Activated T-cell treated with anti-CD3 and anti-CD28 coated beads, Interleukin-2, amount 50 U/mL, for 4 hours (primary cell): Measurements from ENCODE around the gene PAX7. TPM values are rescaled to one million over a fixed set of nuclear protein-coding genes. Genes with fewer than 3 reads are reported as not detected.

ENCODE experiments used
- ATAC-seq, 2 donors: fragments of 200-7000 bp; cut with Tn5 transposase; one replicate each; pipeline ENCODE4 v1.10.0; 2021
- DNase-seq: peaks from one replicate; pipeline ENCODE4 v3.0.0-alpha.2; 2020
- H3K27me3 Mint-ChIP-seq: one replicate; pipeline ENCODE4 v1.8.0; 2021; ENCODE audit warnings: low read depth, mixed read lengths
- H3K36me3 Mint-ChIP-seq: one replicate; pipeline ENCODE4 v1.8.0; 2022; ENCODE audit warnings: mixed read lengths; ENCODE audit not compliant: insufficient read depth
- H3K4me1 Mint-ChIP-seq: one replicate; pipeline ENCODE4 v1.8.0; 2021; ENCODE audit warnings: low read depth, mixed read lengths
- H3K4me3 Mint-ChIP-seq: one replicate; pipeline ENCODE4 v1.8.0; 2021; ENCODE audit warnings: mild to moderate bottlenecking, moderate library complexity, mixed read lengths
- H3K9me3 Mint-ChIP-seq: one replicate; pipeline ENCODE4 v1.8.0; 2021; ENCODE audit warnings: mixed read lengths
- total RNA-seq, 3 donors: library from RNA; stranded (reverse); gene quantifications; one replicate each; pipeline ENCODE4 v1.2.1, GENCODE V29; 2021

PAX7 gene
- total RNA-seq, 3 donors from 2014 or later: not detected

- H3K27me3 Mint-ChIP-seq: peaks cover 40% of the 10 kb centered on the region
- H3K4me1 Mint-ChIP-seq: peaks cover 37% of the 10 kb centered on the region
- ATAC-seq (no peak), DNase-seq (no peak)
- H3K36me3 Mint-ChIP-seq: no peaks in the 10 kb centered on the region
- no peaks in the 10 kb centered on the region for H3K9me3 Mint-ChIP-seq
- no peak overlapping the region for H3K4me3 Mint-ChIP-seq
These were observed 24.0 kb downstream of the PAX7 start for GRCh38 chr1:18654599-18654998.

GRCh38 chr1:18657506-18658201 lies 27.0 kb downstream of the PAX7 start:
- DNase-seq: no peak

GRCh38 chr1:18658831-18659230 lies 28.2 kb downstream of the PAX7 start:
- Mint-ChIP-seq H3K36me3 (no peaks in the 10 kb centered on the region), H3K4me1 (peaks cover 23% of the 10 kb centered on the region), H3K9me3 (no peaks in the 10 kb centered on the region), H3K4me3 (no peak overlapping the region), H3K27me3 (peaks cover 25% of the 10 kb centered on the region)
- ATAC-seq (no peak), DNase-seq (no peak)

More at GRCh38 chr1:18657506-18658201, 27.0 kb downstream of the PAX7 start:
- no peak overlapping the region for H3K4me3 Mint-ChIP-seq
- H3K36me3 Mint-ChIP-seq: no peaks in the 10 kb centered on the region
- H3K27me3 Mint-ChIP-seq: peaks cover 31% of the 10 kb centered on the region
- peaks cover 32% of the 10 kb centered on the region for H3K4me1 Mint-ChIP-seq
- no peaks in the 10 kb centered on the region for H3K9me3 Mint-ChIP-seq
- no peak for ATAC-seq

- Mint-ChIP-seq H3K27me3 (peaks cover 15% of the 10 kb centered on the region), H3K4me1 (peaks cover 10% of the 10 kb centered on the region), H3K36me3 (no peaks in the 10 kb centered on the region), H3K9me3 (no peaks in the 10 kb centered on the region), H3K4me3 (no peak overlapping the region)
- DNase-seq: no peak
- no peak for ATAC-seq
These were observed 31.0 kb downstream of the PAX7 start for GRCh38 chr1:18661404-18662285.

GRCh38 chr1:18662286-18662639 lies 31.6 kb downstream of the PAX7 start:
- Mint-ChIP-seq H3K9me3 (no peaks in the 10 kb centered on the region), H3K4me1 (peaks cover 15% of the 10 kb centered on the region), H3K4me3 (no peak overlapping the region), H3K36me3 (no peaks in the 10 kb centered on the region), H3K27me3 (peaks cover 11% of the 10 kb centered on the region)
- ATAC-seq (no peak), DNase-seq (no peak)

- H3K36me3 Mint-ChIP-seq: no peaks in the 10 kb centered on the region
- no peaks in the 10 kb centered on the region for H3K9me3 Mint-ChIP-seq
- H3K27me3 Mint-ChIP-seq: peaks cover 2% of the 10 kb centered on the region
- DNase-seq (no peak), ATAC-seq (no peak)
- no peak overlapping the region for H3K4me3 Mint-ChIP-seq
- H3K4me1 Mint-ChIP-seq: peaks cover 15% of the 10 kb centered on the region
These were observed 35.8 kb downstream of the PAX7 start for GRCh38 chr1:18666317-18666920.

- H3K4me1 Mint-ChIP-seq: peaks cover 12% of the 10 kb centered on the region
- no peaks in the 10 kb centered on the region for H3K36me3 Mint-ChIP-seq
- no peaks in the 10 kb centered on the region for H3K9me3 Mint-ChIP-seq
- H3K27me3 Mint-ChIP-seq: no peaks in the 10 kb centered on the region
- DNase-seq (no peak), ATAC-seq (no peak)
- H3K4me3 Mint-ChIP-seq: no peak overlapping the region
These were observed 36.7 kb downstream of the PAX7 start for GRCh38 chr1:18667333-18667732.

- H3K27me3 Mint-ChIP-seq: no peaks in the 10 kb centered on the region
- no peaks in the 10 kb centered on the region for H3K9me3 Mint-ChIP-seq
- ATAC-seq: no peak
- H3K4me3 Mint-ChIP-seq: no peak overlapping the region
- no peak for DNase-seq
- no peaks in the 10 kb centered on the region for H3K36me3 Mint-ChIP-seq
- H3K4me1 Mint-ChIP-seq: peaks cover 12% of the 10 kb centered on the region
These were observed 37.4 kb downstream of the PAX7 start for GRCh38 chr1:18668046-18668445.

- no peaks in the 10 kb centered on the region for H3K9me3 Mint-ChIP-seq
- DNase-seq: no peak
- H3K36me3 Mint-ChIP-seq: no peaks in the 10 kb centered on the region
- H3K4me1 Mint-ChIP-seq: peaks cover 12% of the 10 kb centered on the region
- ATAC-seq: no peak
- H3K27me3 Mint-ChIP-seq: peaks cover 3% of the 10 kb centered on the region
- H3K4me3 Mint-ChIP-seq: no peak overlapping the region
These were observed 38.2 kb downstream of the PAX7 start for GRCh38 chr1:18668750-18669404.

GRCh38 chr1:18670121-18670867 lies 39.6 kb downstream of the PAX7 start:
- no peaks in the 10 kb centered on the region for H3K36me3 Mint-ChIP-seq
- H3K4me1 Mint-ChIP-seq: peaks cover 12% of the 10 kb centered on the region
- H3K4me3 Mint-ChIP-seq: no peak overlapping the region
- ATAC-seq: no peak
- H3K9me3 Mint-ChIP-seq: no peaks in the 10 kb centered on the region
- no peak for DNase-seq
- H3K27me3 Mint-ChIP-seq: peaks cover 14% of the 10 kb centered on the region

- DNase-seq: no peak
- no peak for ATAC-seq
- Mint-ChIP-seq H3K4me1 (peaks cover 12% of the 10 kb centered on the region), H3K9me3 (no peaks in the 10 kb centered on the region), H3K36me3 (no peaks in the 10 kb centered on the region), H3K27me3 (peaks cover 15% of the 10 kb centered on the region), H3K4me3 (no peak overlapping the region)
These were observed 40.2 kb downstream of the PAX7 start for GRCh38 chr1:18670868-18671225.

GRCh38 chr1:18673976-18674375 lies 43.3 kb downstream of the PAX7 start:
- H3K4me3 Mint-ChIP-seq: no peak overlapping the region
- no peaks in the 10 kb centered on the region for H3K9me3 Mint-ChIP-seq
- peaks cover 28% of the 10 kb centered on the region for H3K27me3 Mint-ChIP-seq
- DNase-seq: no peak
- no peaks in the 10 kb centered on the region for H3K36me3 Mint-ChIP-seq
- no peak for ATAC-seq
- H3K4me1 Mint-ChIP-seq: no peaks in the 10 kb centered on the region

GRCh38 chr1:18676332-18676781 lies 45.7 kb downstream of the PAX7 start:
- no peaks in the 10 kb centered on the region for H3K9me3 Mint-ChIP-seq
- H3K27me3 Mint-ChIP-seq: peaks cover 44% of the 10 kb centered on the region
- ATAC-seq (no peak), DNase-seq (no peak)
- H3K36me3 Mint-ChIP-seq: no peaks in the 10 kb centered on the region
- no peaks in the 10 kb centered on the region for H3K4me1 Mint-ChIP-seq
- H3K4me3 Mint-ChIP-seq: no peak overlapping the region

GRCh38 chr1:18681423-18681835 lies 50.8 kb downstream of the PAX7 start:
- Mint-ChIP-seq H3K27me3 (peaks cover 38% of the 10 kb centered on the region), H3K4me1 (no peaks in the 10 kb centered on the region), H3K36me3 (no peaks in the 10 kb centered on the region), H3K9me3 (no peaks in the 10 kb centered on the region), H3K4me3 (no peak overlapping the region)
- DNase-seq (no peak), ATAC-seq (no peak)
